ENCODE results near the gene EFNA5.

EFNA5 gene

GRCh38 chr5:107543868-107544267 lies 126.9 kb downstream of the EFNA5 start:
- Histone ChIP-seq H3K27me3 (replicated peaks; ENCODE audit: control insufficient read depth, insufficient read depth, low read length) (no peaks in the 10 kb centered on the region), H3K36me3 (ENCODE audit: control insufficient read depth, insufficient read depth, low read length) (no peaks in the 10 kb centered on the region), H3K4me3 (replicated peaks; ENCODE audit: low read depth, low read length) (no peak overlapping the region)
- no peak for DNase-seq (ENCODE audit: extremely low read depth, insufficient read length)
- TF ChIP-seq CTCF (IDR thresholded peaks at IDR 0.05; ENCODE audit: insufficient read depth, low read length, poor library complexity, severe bottlenecking), result no peak

- H3K4me3 ChIP-seq (replicated peaks; ENCODE audit: low read depth, low read length), result no peak overlapping the region
- H3K27me3 ChIP-seq (replicated peaks; ENCODE audit: control insufficient read depth, insufficient read depth, low read length), result no peaks in the 10 kb centered on the region
- no peaks in the 10 kb centered on the region for H3K36me3 ChIP-seq (ENCODE audit: control insufficient read depth, insufficient read depth, low read length)
- no peak for DNase-seq (ENCODE audit: extremely low read depth, insufficient read length)
- no peak for TF ChIP-seq CTCF (IDR thresholded peaks at IDR 0.05; ENCODE audit: insufficient read depth, low read length, poor library complexity, severe bottlenecking)
Measured at GRCh38 chr5:107542831-107543231, 127.9 kb downstream of the EFNA5 start.

- H3K4me3 ChIP-seq (replicated peaks; ENCODE audit: low read depth, low read length), result no peak overlapping the region
- DNase-seq (ENCODE audit: extremely low read depth, insufficient read length), result no peak
- no peaks in the 10 kb centered on the region for H3K36me3 ChIP-seq (ENCODE audit: control insufficient read depth, insufficient read depth, low read length)
- no peaks in the 10 kb centered on the region for H3K27me3 ChIP-seq (replicated peaks; ENCODE audit: control insufficient read depth, insufficient read depth, low read length)
- no peak for TF ChIP-seq CTCF (IDR thresholded peaks at IDR 0.05; ENCODE audit: insufficient read depth, low read length, poor library complexity, severe bottlenecking)
Measured at GRCh38 chr5:107542428-107542827, 128.3 kb downstream of the EFNA5 start.

DNA sequence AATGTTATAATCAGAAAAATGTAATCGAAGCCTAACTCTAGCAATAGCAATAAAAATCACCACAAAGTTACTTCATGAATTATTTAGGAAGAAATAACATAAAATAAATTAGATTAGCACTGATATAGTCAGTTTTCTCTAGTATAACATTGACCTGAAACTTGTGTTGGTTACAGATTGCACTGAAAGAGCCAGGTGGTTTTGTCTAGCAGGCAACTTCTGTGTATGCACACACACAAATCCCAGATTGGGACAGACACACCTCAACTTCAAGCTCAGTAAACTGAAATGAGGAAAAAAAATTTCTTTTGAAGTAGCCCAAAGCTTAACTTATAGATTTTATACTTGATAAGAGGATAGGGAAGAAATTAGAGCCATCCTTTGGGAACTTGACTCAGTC lies 129.3 kb downstream of the EFNA5 start:
- Histone ChIP-seq H3K36me3 (ENCODE audit: control insufficient read depth, insufficient read depth, low read length) (no peaks in the 10 kb centered on the region), H3K4me3 (replicated peaks; ENCODE audit: low read depth, low read length) (no peak overlapping the region), H3K27me3 (replicated peaks; ENCODE audit: control insufficient read depth, insufficient read depth, low read length) (no peaks in the 10 kb centered on the region)
- DNase-seq (ENCODE audit: extremely low read depth, insufficient read length), result no peak
- TF ChIP-seq CTCF (IDR thresholded peaks at IDR 0.05; ENCODE audit: insufficient read depth, low read length, poor library complexity, severe bottlenecking), result no peak

GRCh38 chr5:107539726-107540330 lies 130.9 kb downstream of the EFNA5 start:
- no peak for TF ChIP-seq CTCF (IDR thresholded peaks at IDR 0.05; ENCODE audit: insufficient read depth, low read length, poor library complexity, severe bottlenecking)
- DNase-seq (ENCODE audit: extremely low read depth, insufficient read length), result no peak
- no peaks in the 10 kb centered on the region for H3K36me3 ChIP-seq (ENCODE audit: control insufficient read depth, insufficient read depth, low read length)
- no peaks in the 10 kb centered on the region for H3K27me3 ChIP-seq (replicated peaks; ENCODE audit: control insufficient read depth, insufficient read depth, low read length)
- no peak overlapping the region for H3K4me3 ChIP-seq (replicated peaks; ENCODE audit: low read depth, low read length)

Measured in GM06990 (cell line).